22Rv1 (cell line): ENCODE results near the gene MSANTD1.

Experiments used
- CTCF ChIP-seq: fragments of 450-650 bp; IDR thresholded peaks from 2 replicates; pipeline ENCODE4 v1.5.1; 2017; ENCODE audit warnings: mild to moderate bottlenecking
- ZFX ChIP-seq: fragments of 450-650 bp; IDR thresholded peaks from 2 replicates; pipeline ENCODE4 v1.6.1; 2017; ENCODE audit warnings: antibody characterized with exemption, borderline replicate concordance

GRCh38 chr4:3290889-3291321 is 41.9 kb downstream of the MSANTD1 start:
- TF ChIP-seq CTCF: no peak
- TF ChIP-seq ZFX: no peak
